Measurements from ENCODE around the gene CDH4. TPM values are rescaled to one million over a fixed set of nuclear protein-coding genes. Genes with fewer than 3 reads are reported as not detected.

The CDH4 gene
- polyA plus RNA-seq, 4 donors: 6.1 to 8.9 (median 6.8) TPM

GRCh38 chr20:61924211-61924857, 672.3 kb downstream of the CDH4 start:
- no peak for DNase-seq (ENCODE audit: low read depth in 4 of 4, low spot score in 3 of 4)

- no peak for DNase-seq (ENCODE audit: low read depth in 4 of 4, low spot score in 3 of 4)
Observed at GRCh38 chr20:61924858-61925554, 672.9 kb downstream of the CDH4 start.

GRCh38 chr20:61925555-61926252, 673.6 kb downstream of the CDH4 start:
- no peak for DNase-seq (ENCODE audit: low read depth in 4 of 4, low spot score in 3 of 4)

GRCh38 chr20:61926253-61926613, 674.2 kb downstream of the CDH4 start:
- DNase-seq (ENCODE audit: low read depth in 4 of 4, low spot score in 3 of 4): no peak

GRCh38 chr20:61926796-61927192, 674.7 kb downstream of the CDH4 start:
- DNase-seq (ENCODE audit: low read depth in 4 of 4, low spot score in 3 of 4): no peak

- DNase-seq (ENCODE audit: low read depth in 4 of 4, low spot score in 3 of 4): no peak
Observed at GRCh38 chr20:61927193-61927825, 675.2 kb downstream of the CDH4 start.

GRCh38 chr20:61927826-61928541, 675.9 kb downstream of the CDH4 start:
- DNase-seq (ENCODE audit: low read depth in 4 of 4, low spot score in 3 of 4): no peak

GRCh38 chr20:61929561-61929960, 677.5 kb downstream of the CDH4 start:
- no peak for DNase-seq (ENCODE audit: low read depth in 4 of 4, low spot score in 3 of 4)

- no peak for DNase-seq (ENCODE audit: low read depth in 4 of 4, low spot score in 3 of 4)
Observed at GRCh38 chr20:61929971-61930666, 678.1 kb downstream of the CDH4 start.

- DNase-seq (ENCODE audit: low read depth in 4 of 4, low spot score in 3 of 4): no peak
Observed at GRCh38 chr20:61930776-61931475, 678.9 kb downstream of the CDH4 start.

- DNase-seq (ENCODE audit: low read depth in 4 of 4, low spot score in 3 of 4): no peak
Observed at GRCh38 chr20:61931476-61932198, 679.6 kb downstream of the CDH4 start.

- DNase-seq (ENCODE audit: low read depth in 4 of 4, low spot score in 3 of 4): no peak
Observed at GRCh38 chr20:61932199-61932592, 680.1 kb downstream of the CDH4 start.

GRCh38 chr20:61932711-61933480, 680.8 kb downstream of the CDH4 start:
- DNase-seq (ENCODE audit: low read depth in 4 of 4, low spot score in 3 of 4): no peak

GRCh38 chr20:61933481-61933950, 681.5 kb downstream of the CDH4 start:
- no peak for DNase-seq (ENCODE audit: low read depth in 4 of 4, low spot score in 3 of 4)

GRCh38 chr20:61933951-61934715, 682.1 kb downstream of the CDH4 start:
- no peak for DNase-seq (ENCODE audit: low read depth in 4 of 4, low spot score in 3 of 4)

GRCh38 chr20:61934716-61935530, 682.9 kb downstream of the CDH4 start:
- DNase-seq (ENCODE audit: low read depth in 4 of 4, low spot score in 3 of 4): no peak
